Mucosa of rectum (tissue), 2 donors: Measurements from ENCODE around the gene SPATA31D1.

Source experiments
- H3K27ac ChIP-seq, 2 donors: one replicate each; pipeline ENCODE4 v1.7.0; 2013; ENCODE audit warnings: inconsistent platforms in 2 of 2, low read depth in 2 of 2, low read length in 2 of 2
- H3K27me3 ChIP-seq, 2 donors: one replicate each; pipeline ENCODE4 v1.7.0; 2013; ENCODE audit warnings: low read length in 2 of 2; ENCODE audit not compliant: control insufficient read depth in 2 of 2, insufficient read depth in 2 of 2
- H3K36me3 ChIP-seq, 2 donors: one replicate each; pipeline ENCODE4 v1.7.0; 2013; ENCODE audit warnings: low read length in 2 of 2; ENCODE audit not compliant: control insufficient read depth in 2 of 2, insufficient read depth in 2 of 2
- H3K4me1 ChIP-seq, 2 donors: one replicate each; pipeline ENCODE4 v1.7.0; 2013; ENCODE audit warnings: low read length in 2 of 2, mild to moderate bottlenecking in 1 of 2; ENCODE audit not compliant: control insufficient read depth in 2 of 2, insufficient read depth in 2 of 2
- H3K4me3 ChIP-seq, 2 donors: one replicate each; pipeline ENCODE4 v1.7.0; 2013; ENCODE audit warnings: low read length in 2 of 2
- H3K9ac ChIP-seq, 2 donors: one replicate each; pipeline ENCODE4 v1.7.0; 2013; ENCODE audit warnings: low read length in 2 of 2, low read depth in 1 of 2, mild to moderate bottlenecking in 1 of 2
- H3K9me3 ChIP-seq, 2 donors: one replicate each; pipeline ENCODE4 v1.7.0; 2013; ENCODE audit warnings: low read length in 2 of 2; ENCODE audit not compliant: control insufficient read depth in 2 of 2
- donor health status: healthy.
- donor health status: Normal muscosa, but diverticular disease.

SPATA31D1 gene

GRCh38 chr9:81976351-81976750, 12.2 kb upstream of the SPATA31D1 start:
- H3K36me3 ChIP-seq = no peaks in the 10 kb centered on the region
- no peaks in the 10 kb centered on the region for H3K9me3 ChIP-seq
- H3K4me3 ChIP-seq = no peak overlapping the region
- no peak overlapping the region for H3K9ac ChIP-seq
- no peak overlapping the region for H3K27ac ChIP-seq
- H3K27me3 ChIP-seq = no peaks in the 10 kb centered on the region
- H3K4me1 ChIP-seq = no peaks in the 10 kb centered on the region

GRCh38 chr9:81979196-81979595, 9.4 kb upstream of the SPATA31D1 start:
- no peaks in the 10 kb centered on the region for H3K27me3 ChIP-seq
- H3K4me1 ChIP-seq = no peaks in the 10 kb centered on the region
- H3K36me3 ChIP-seq = no peaks in the 10 kb centered on the region
- no peak overlapping the region for H3K27ac ChIP-seq
- H3K9me3 ChIP-seq = no peaks in the 10 kb centered on the region
- H3K4me3 ChIP-seq = no peak overlapping the region
- no peak overlapping the region for H3K9ac ChIP-seq

- no peaks in the 10 kb centered on the region for H3K27me3 ChIP-seq
- no peaks in the 10 kb centered on the region for H3K4me1 ChIP-seq
- H3K36me3 ChIP-seq = no peaks in the 10 kb centered on the region
- no peak overlapping the region for H3K9ac ChIP-seq
- H3K27ac ChIP-seq = no peak overlapping the region
- H3K4me3 ChIP-seq = no peak overlapping the region
- no peaks in the 10 kb centered on the region for H3K9me3 ChIP-seq
Measured at GRCh38 chr9:81980568-81980967, 8.0 kb upstream of the SPATA31D1 start.

- Histone ChIP-seq H3K9ac (no peak overlapping the region), H3K27ac (no peak overlapping the region), H3K9me3 (no peaks in the 10 kb centered on the region), H3K27me3 (no peaks in the 10 kb centered on the region), H3K4me1 (no peaks in the 10 kb centered on the region), H3K36me3 (no peaks in the 10 kb centered on the region), H3K4me3 (no peak overlapping the region)
Measured at GRCh38 chr9:81981883-81982282, 6.7 kb upstream of the SPATA31D1 start.

GRCh38 chr9:81984928-81985327, 3.6 kb upstream of the SPATA31D1 start:
- H3K4me3 ChIP-seq = no peak overlapping the region
- H3K36me3 ChIP-seq = no peaks in the 10 kb centered on the region
- no peaks in the 10 kb centered on the region for H3K4me1 ChIP-seq
- H3K9me3 ChIP-seq = no peaks in the 10 kb centered on the region
- no peak overlapping the region for H3K27ac ChIP-seq
- no peaks in the 10 kb centered on the region for H3K27me3 ChIP-seq
- H3K9ac ChIP-seq = no peak overlapping the region

- no peak overlapping the region for H3K4me3 ChIP-seq
- H3K27ac ChIP-seq = no peak overlapping the region
- H3K27me3 ChIP-seq = no peaks in the 10 kb centered on the region
- no peak overlapping the region for H3K9ac ChIP-seq
- H3K36me3 ChIP-seq = no peaks in the 10 kb centered on the region
- H3K4me1 ChIP-seq = no peaks in the 10 kb centered on the region
- no peaks in the 10 kb centered on the region for H3K9me3 ChIP-seq
Measured at GRCh38 chr9:81986051-81986450, 2.5 kb upstream of the SPATA31D1 start.

GRCh38 chr9:81989700-81990099, 1.1 kb downstream of the SPATA31D1 start:
- H3K36me3 ChIP-seq = no peaks in the 10 kb centered on the region
- H3K9ac ChIP-seq = no peak overlapping the region
- H3K4me3 ChIP-seq = no peak overlapping the region
- H3K27ac ChIP-seq = no peak overlapping the region
- H3K9me3 ChIP-seq = no peaks in the 10 kb centered on the region
- no peaks in the 10 kb centered on the region for H3K27me3 ChIP-seq
- no peaks in the 10 kb centered on the region for H3K4me1 ChIP-seq

GRCh38 chr9:81993656-81994055, 5.1 kb downstream of the SPATA31D1 start:
- Histone ChIP-seq H3K27ac (no peak overlapping the region), H3K36me3 (no peaks in the 10 kb centered on the region), H3K4me1 (no peaks in the 10 kb centered on the region), H3K9me3 (no peaks in the 10 kb centered on the region), H3K4me3 (no peak overlapping the region), H3K27me3 (no peaks in the 10 kb centered on the region), H3K9ac (no peak overlapping the region)

GRCh38 chr9:81999806-82000205, 11.2 kb downstream of the SPATA31D1 start:
- no peaks in the 10 kb centered on the region for H3K4me1 ChIP-seq
- no peaks in the 10 kb centered on the region for H3K27me3 ChIP-seq
- no peaks in the 10 kb centered on the region for H3K9me3 ChIP-seq
- no peak overlapping the region for H3K27ac ChIP-seq
- no peaks in the 10 kb centered on the region for H3K36me3 ChIP-seq
- H3K9ac ChIP-seq = no peak overlapping the region
- H3K4me3 ChIP-seq = no peak overlapping the region

GRCh38 chr9:82010711-82011110, 22.1 kb downstream of the SPATA31D1 start:
- Histone ChIP-seq H3K36me3 (no peaks in the 10 kb centered on the region), H3K4me3 (no peak overlapping the region), H3K27ac (no peak overlapping the region), H3K9ac (no peak overlapping the region), H3K9me3 (no peaks in the 10 kb centered on the region), H3K27me3 (no peaks in the 10 kb centered on the region), H3K4me1 (no peaks in the 10 kb centered on the region)

- Histone ChIP-seq H3K4me3 (no peak overlapping the region), H3K36me3 (no peaks in the 10 kb centered on the region), H3K27ac (no peak overlapping the region), H3K4me1 (no peaks in the 10 kb centered on the region), H3K9me3 (no peaks in the 10 kb centered on the region), H3K27me3 (no peaks in the 10 kb centered on the region), H3K9ac (no peak overlapping the region)
Measured at GRCh38 chr9:82011133-82011532, 22.6 kb downstream of the SPATA31D1 start.
